ENCODE measurements around the gene FGF22. TPM values are rescaled to one million over a fixed set of nuclear protein-coding genes. Genes with fewer than 3 reads are reported as not detected.
"Not testable (repeated sequence)": the region's sequence is repeated elsewhere in the genome, so short reads cannot be mapped to it uniquely, and the experiment has no call there.

FGF22 gene
- polyA plus RNA-seq, 1 experiment: 0.05 TPM

DNA sequence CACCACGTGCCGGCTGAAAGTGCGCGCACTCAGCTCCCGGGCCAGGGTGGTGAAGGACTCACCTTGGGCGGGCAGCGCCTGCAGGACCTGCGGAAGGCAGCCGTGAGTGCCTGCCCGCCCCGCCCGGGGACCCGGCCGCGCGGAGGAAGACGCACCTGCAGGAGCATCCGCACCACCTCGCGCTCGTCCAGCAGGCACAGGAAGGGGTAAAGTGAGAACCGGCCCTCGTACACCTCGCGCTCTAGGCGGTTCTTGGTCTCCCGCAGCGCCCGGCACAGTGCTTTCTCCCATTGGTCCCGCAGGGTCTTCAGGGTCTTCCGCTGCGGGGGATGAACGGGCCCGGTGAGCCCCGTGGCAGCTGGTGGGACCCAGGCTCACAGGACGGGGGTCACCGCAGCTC lies 17.0 kb upstream of the FGF22 start:
- Histone ChIP-seq H3K36me3 (ENCODE audit: control insufficient read depth, insufficient read depth, low read length) (peaks cover 25% of the 10 kb centered on the region), H3K4me3 (ENCODE audit: low read depth, low read length) (no peak overlapping the region), H3K27me3 (ENCODE audit: control insufficient read depth, insufficient read depth, low read length) (no peaks in the 10 kb centered on the region)
- no peak for DNase-seq (ENCODE audit: low read depth)
- ChIA-PET POLR2A (no interaction called here), CTCF (interaction anchor here (1.2 to 3.8 kb wide), 2 partner anchors 35 to 38 kb away, joined by 5 to 15 read pairs; no protein-coding TSS in a partner anchor)
- TF ChIP-seq, protein P1, sequence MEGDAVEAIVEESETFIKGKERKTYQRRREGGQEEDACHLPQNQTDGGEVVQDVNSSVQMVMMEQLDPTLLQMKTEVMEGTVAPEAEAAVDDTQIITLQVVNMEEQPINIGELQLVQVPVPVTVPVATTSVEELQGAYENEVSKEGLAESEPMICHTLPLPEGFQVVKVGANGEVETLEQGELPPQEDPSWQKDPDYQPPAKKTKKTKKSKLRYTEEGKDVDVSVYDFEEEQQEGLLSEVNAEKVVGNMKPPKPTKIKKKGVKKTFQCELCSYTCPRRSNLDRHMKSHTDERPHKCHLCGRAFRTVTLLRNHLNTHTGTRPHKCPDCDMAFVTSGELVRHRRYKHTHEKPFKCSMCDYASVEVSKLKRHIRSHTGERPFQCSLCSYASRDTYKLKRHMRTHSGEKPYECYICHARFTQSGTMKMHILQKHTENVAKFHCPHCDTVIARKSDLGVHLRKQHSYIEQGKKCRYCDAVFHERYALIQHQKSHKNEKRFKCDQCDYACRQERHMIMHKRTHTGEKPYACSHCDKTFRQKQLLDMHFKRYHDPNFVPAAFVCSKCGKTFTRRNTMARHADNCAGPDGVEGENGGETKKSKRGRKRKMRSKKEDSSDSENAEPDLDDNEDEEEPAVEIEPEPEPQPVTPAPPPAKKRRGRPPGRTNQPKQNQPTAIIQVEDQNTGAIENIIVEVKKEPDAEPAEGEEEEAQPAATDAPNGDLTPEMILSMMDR (IDR thresholded peaks at IDR 0.05; ENCODE audit: insufficient read depth, low read depth, low read length): no peak

DNA sequence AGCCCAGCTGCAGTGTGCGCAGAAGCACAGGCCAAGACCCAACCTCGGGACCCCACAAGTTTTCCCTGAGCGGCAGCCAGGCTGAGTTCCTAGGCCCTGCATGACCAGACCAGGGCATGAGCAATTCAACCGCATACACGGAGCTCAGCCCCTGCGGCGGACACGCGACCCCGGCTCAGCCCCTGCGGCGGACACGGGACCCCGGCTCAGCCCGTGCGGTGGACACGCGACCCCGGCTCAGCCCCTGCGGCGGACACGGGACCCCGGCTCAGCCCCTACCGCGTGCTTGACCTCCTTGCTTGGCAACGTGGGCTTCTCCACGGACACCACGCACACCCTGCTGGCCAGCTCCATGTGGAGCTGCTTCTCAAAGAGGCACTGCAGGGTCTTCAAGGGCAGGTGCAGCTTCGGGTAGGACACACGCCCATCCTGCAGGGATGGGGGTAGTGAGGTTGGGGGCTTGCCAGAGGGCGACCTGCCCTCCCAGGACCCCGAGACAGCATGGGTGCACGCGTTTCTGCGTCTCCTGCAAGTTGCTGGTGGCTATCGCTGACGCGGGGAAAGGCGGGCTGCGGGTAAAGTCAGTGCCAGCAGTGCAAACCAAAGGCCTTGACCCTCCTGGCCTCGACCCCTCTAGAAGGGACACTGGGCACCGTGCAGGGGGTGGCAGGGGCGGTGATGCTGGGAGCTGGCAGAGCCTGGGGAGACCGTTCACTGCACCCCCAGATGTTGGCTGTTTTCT lies 16.3 kb upstream of the FGF22 start:
- Histone ChIP-seq H3K4me3 (ENCODE audit: low read depth, low read length) (no peak overlapping the region), H3K27me3 (ENCODE audit: control insufficient read depth, insufficient read depth, low read length) (no peaks in the 10 kb centered on the region), H3K36me3 (ENCODE audit: control insufficient read depth, insufficient read depth, low read length) (peaks cover 20% of the 10 kb centered on the region)
- TF ChIP-seq, protein P1 (IDR thresholded peaks at IDR 0.05; ENCODE audit: insufficient read depth, low read depth, low read length): no peak
- no peak for DNase-seq (ENCODE audit: low read depth)
- POLR2A ChIA-PET: no interaction called here
- CTCF ChIA-PET: interaction anchor here (0.7 to 3.8 kb wide), 5 partner anchors 9 to 40 kb away, joined by 3 to 15 read pairs (median 5); partner anchors contain the start of gene RNF126

DNA sequence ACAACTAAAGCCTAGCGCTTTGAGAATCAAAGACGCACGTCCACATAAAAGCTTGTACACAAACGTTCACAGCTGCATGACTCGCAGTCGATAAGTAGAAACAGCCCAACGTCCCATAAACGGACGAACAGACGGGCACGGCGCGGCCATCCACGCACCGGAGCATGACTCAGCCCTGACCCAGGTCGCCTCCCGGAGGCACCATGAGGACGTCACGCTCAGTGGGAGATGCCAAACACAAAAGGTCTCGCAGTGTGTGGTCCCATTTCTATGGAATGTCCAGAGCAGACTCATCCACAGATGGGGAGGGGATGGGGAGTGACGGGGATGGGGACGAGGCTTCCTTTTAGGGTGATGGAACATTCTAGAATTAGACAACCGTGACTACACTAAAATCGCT lies 15.7 kb upstream of the FGF22 start:
- DNase-seq (ENCODE audit: low read depth): peak; percentile 91
- H3K4me3 ChIP-seq (ENCODE audit: low read depth, low read length): no peak overlapping the region
- peaks cover 15% of the 10 kb centered on the region for H3K36me3 ChIP-seq (ENCODE audit: control insufficient read depth, insufficient read depth, low read length)
- H3K27me3 ChIP-seq (ENCODE audit: control insufficient read depth, insufficient read depth, low read length): no peaks in the 10 kb centered on the region
- ChIA-PET CTCF (interaction anchor here (0.6 to 3.8 kb wide), 4 partner anchors 8 to 40 kb away, joined by 3 to 15 read pairs (median 6); no protein-coding TSS in a partner anchor), POLR2A (no interaction called here)
- TF ChIP-seq, protein P1 (IDR thresholded peaks at IDR 0.05; ENCODE audit: insufficient read depth, low read depth, low read length): no peak

DNA sequence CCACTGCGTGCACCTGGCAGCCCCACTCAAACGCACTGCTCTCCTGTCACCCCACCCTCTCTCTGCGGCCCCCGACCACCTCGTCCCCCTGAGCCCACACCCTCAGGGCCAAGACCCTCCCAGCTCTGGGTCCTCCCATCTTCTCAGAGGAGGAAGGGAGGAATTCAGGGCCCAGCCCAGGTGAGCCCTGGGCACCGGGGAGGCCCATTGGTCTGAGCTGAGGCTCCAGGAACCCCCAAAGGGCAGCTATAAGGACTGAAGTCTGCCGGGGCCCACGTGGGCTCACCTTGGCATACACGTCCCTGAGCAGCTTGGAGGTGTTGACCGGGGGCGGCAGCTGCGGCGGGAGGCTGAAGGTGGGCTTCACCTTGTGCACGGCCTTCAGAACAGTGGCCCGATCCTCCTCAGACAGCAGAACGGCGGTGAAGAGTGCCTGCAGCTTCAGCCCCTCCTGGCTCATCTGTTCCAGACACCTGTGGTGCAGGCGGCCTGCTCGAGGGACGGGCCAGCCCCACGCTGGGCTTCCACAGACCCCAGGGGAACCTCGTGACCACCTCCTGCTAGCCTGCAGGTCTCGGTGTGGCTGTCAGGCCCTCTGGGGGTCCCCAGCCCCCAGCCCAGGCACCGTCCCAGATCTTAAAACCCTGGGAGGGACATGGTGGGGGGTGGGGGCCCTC lies 15.1 kb upstream of the FGF22 start:
- no peaks in the 10 kb centered on the region for H3K27me3 ChIP-seq (ENCODE audit: control insufficient read depth, insufficient read depth, low read length)
- CTCF ChIA-PET: interaction anchor here (0.6 to 3.8 kb wide), 4 partner anchors 8 to 40 kb away, joined by 3 to 15 read pairs (median 6); no protein-coding TSS in a partner anchor
- H3K4me3 ChIP-seq (ENCODE audit: low read depth, low read length): no peak overlapping the region
- POLR2A ChIA-PET: no interaction called here
- TF ChIP-seq, protein P1 (IDR thresholded peaks at IDR 0.05; ENCODE audit: insufficient read depth, low read depth, low read length): no peak
- H3K36me3 ChIP-seq (ENCODE audit: control insufficient read depth, insufficient read depth, low read length): peaks cover 13% of the 10 kb centered on the region
- DNase-seq (ENCODE audit: low read depth): no peak

GRCh38 chr19:625257-625656 lies 14.4 kb upstream of the FGF22 start:
- no peak overlapping the region for H3K4me3 ChIP-seq (ENCODE audit: low read depth, low read length)
- H3K36me3 ChIP-seq (ENCODE audit: control insufficient read depth, insufficient read depth, low read length): peaks cover 10% of the 10 kb centered on the region
- no peaks in the 10 kb centered on the region for H3K27me3 ChIP-seq (ENCODE audit: control insufficient read depth, insufficient read depth, low read length)
- TF ChIP-seq, protein P1 (IDR thresholded peaks at IDR 0.05; ENCODE audit: insufficient read depth, low read depth, low read length): no peak
- CTCF ChIA-PET: interaction anchor here (0.9 to 3.8 kb wide), 3 partner anchors 38 to 41 kb away, joined by 4 to 15 read pairs (median 8); no protein-coding TSS in a partner anchor
- POLR2A ChIA-PET: no interaction called here
- DNase-seq (ENCODE audit: low read depth): no peak

DNA sequence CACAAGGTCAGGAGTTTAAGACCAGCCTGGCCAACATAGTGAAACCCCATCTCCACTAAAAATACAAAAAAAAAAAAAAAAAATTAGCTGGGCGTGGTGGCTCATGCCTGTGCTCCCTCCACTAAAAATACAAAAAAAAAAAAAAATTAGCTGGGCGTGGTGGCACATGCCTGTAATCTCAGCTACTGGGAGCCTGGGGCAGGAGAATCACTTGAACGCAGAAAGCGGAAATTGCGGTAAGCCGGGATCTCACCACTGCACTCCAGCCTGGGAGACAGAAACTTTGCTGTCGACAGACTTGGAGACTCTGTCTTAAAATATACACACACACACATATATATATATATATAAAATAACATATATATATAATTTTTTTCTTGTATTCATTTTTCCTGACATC lies 13.1 kb upstream of the FGF22 start:
- DNase-seq (ENCODE audit: low read depth); H3K36me3 ChIP-seq (ENCODE audit: control insufficient read depth, insufficient read depth, low read length); H3K27me3 ChIP-seq (ENCODE audit: control insufficient read depth, insufficient read depth, low read length); POLR2A ChIA-PET; H3K4me3 ChIP-seq (ENCODE audit: low read depth, low read length): not testable (repeated sequence)
- CTCF ChIA-PET: interaction anchor here (0.7 kb wide), 1 partner anchor 15 kb away, joined by 3 read pairs; no protein-coding TSS in a partner anchor
